Amniotic stem cell (primary cell): ENCODE results near the gene TRABD.

Experiments used
- DNase-seq: peaks from one replicate; lab custom pipeline; 2025; lab: John Stamatoyannopoulos, UW

TRABD gene

DNA sequence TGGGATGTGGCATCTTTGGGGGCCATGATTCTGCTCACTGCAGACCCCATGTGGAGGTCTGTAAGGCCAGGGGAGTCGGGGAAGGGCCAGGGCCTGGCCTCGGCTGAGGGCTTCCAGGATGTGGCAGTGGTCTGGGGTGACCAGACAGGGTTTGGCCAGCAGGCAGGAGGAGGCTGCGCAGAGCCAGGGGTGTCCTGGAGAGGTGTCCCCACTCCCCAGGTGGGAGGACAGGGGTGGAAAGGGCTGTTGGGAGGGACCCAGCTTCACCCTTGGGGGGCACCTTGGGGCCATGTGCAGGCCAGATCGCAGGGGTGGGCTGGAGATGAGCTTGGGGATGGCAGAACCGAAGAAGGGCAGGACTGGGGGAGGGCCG lies 11.7 kb upstream of the TRABD start:
- DNase-seq: no peak

DNA sequence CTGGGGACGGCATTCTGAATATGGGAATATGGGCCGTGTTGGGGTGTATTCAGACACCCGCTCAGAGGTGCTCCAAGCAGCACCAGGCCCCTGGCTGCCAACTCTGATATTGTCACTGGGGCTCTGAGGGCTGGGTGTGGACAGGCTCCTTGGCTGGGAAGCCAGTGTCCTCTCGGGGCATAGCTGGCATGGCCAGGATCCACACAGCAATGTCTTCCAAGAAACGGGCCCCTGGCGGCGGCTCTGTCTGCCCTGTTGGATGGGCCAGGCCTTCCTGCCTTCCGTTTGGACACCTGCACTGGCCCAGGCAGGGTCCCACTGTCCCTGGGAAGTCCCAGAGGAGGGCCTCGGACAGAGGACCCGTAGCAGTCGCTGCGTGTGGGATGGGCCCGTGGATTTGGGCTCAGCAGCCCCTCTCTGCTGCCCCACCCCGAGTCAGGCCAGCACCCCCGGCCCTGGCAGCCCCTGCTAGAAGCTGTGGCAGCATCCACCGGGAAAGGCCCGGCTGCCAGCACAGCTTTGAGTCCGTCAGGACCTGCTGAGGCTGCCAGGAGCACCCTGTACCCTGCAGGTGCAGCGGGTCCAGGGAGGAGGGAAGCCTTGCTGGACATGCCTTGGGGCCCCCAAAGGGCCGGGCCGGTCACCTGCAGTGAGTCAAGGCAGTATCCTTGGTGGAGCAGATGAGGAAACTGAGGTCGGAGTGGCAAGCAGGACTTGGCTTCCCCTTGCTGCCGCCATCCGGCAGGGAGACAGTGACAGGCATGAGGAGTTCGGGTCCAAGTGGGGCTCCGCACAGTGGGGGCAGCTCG lies 11.1 kb upstream of the TRABD start:
- no peak for DNase-seq

GRCh38 chr22:50175191-50175461 lies 10.6 kb upstream of the TRABD start:
- no peak for DNase-seq

- no peak for DNase-seq
These were observed 9.5 kb upstream of the TRABD start for GRCh38 chr22:50175921-50176849.

GRCh38 chr22:50176850-50177536 lies 8.7 kb upstream of the TRABD start:
- DNase-seq: no peak

DNA sequence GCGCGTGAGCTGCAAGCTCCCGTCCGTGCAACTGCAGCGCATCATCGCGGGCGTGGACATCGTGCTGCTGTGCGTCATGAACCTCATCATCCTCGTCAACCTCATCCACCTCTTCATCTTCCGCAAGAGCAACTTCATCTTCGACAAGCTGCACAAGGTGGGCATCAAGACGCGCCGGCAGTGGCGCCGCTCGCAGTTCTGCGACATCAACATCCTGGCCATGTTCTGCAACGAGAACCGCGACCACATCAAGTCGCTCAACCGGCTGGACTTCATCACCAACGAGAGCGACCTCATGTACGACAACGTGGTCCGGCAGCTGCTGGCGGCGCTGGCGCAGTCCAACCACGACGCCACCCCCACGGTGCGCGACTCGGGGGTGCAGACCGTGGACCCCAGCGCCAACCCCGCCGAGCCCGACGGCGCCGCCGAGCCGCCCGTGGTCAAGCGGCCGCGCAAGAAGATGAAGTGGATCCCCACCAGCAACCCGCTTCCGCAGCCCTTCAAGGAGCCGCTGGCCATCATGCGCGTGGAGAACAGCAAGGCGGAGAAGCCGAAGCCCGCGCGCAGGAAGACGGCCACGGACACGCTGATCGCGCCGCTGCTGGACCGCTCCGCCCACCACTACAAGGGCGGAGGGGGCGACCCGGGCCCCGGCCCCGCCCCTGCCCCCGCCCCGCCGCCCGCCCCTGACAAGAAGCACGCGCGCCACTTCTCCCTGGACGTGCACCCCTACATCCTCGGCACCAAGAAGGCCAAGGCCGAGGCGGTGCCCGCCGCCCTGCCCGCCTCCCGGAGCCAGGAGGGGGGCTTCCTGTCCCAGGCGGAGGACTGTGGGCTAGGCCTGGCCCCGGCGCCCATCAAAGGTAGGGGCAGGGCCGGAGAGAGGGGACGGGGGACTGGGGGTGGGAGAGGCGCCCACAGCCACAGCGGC lies 7.9 kb upstream of the TRABD start:
- no peak for DNase-seq

DNA sequence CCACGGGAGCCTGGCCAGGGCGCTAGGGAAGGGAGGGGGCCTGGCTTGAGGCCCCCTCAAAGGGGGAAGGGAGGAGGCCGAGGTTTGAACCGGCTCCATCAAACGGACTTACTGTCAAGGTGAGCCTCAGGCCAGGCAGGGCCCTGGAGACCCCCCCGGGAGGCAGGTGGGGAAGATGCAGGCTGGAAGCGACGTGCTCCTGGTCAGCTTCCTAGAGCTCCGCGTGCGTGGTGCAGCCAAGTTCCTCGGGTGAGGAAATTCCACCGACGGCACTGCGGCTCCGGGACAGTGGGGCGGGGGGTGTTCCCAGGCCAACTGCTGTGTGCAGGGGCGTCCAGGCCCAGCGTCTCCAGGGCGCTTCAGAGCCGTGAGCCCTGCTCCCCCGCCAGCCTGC lies 7.2 kb upstream of the TRABD start:
- DNase-seq: no peak

GRCh38 chr22:50178871-50179869 lies 6.5 kb upstream of the TRABD start:
- no peak for DNase-seq

- no peak for DNase-seq
These were observed 5.6 kb upstream of the TRABD start for GRCh38 chr22:50179937-50180726.

GRCh38 chr22:50180727-50181521 lies 4.8 kb upstream of the TRABD start:
- DNase-seq: no peak

GRCh38 chr22:50182176-50183081 lies 3.3 kb upstream of the TRABD start:
- no peak for DNase-seq

DNA sequence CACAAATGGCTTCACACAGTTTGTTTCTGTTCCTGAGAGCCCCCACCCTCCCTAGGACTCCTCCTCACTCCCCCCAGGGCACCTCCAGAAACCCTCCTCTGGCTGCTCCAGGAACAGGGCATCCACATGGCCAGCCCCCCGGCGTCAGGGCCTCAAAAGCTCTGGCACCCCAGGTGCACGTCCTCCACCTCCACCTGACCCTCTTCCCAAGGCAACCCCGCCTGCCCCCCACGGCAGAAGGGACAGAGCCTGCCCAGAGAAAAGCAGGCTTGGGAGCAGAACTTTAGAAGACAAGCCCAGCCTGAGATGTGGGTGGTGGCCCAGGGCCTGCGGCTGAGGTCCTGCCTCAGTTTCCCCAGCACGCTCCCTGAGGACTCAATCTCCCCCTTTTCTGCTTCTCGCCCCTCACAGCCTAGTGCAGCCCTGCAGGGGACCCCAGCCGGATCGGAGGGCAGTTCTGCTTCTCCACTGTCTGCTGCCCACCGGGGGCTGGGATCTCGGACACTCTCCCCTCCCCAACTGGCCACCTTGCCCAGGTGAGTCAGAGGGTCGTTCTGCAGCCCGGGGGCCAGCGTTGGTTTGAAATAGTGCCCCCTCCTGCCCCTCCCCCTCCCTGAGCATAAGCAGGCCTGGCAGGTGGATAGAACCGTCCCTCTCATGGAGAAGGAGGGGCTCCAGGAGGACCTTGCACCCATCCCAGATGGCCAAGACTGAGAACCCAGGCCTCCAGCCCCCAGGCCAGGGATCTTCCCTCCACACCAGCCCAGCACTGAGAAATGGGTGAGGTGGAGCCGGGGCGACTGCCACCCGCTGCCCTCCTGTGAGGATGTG lies 2.4 kb upstream of the TRABD start:
- no peak for DNase-seq

DNA sequence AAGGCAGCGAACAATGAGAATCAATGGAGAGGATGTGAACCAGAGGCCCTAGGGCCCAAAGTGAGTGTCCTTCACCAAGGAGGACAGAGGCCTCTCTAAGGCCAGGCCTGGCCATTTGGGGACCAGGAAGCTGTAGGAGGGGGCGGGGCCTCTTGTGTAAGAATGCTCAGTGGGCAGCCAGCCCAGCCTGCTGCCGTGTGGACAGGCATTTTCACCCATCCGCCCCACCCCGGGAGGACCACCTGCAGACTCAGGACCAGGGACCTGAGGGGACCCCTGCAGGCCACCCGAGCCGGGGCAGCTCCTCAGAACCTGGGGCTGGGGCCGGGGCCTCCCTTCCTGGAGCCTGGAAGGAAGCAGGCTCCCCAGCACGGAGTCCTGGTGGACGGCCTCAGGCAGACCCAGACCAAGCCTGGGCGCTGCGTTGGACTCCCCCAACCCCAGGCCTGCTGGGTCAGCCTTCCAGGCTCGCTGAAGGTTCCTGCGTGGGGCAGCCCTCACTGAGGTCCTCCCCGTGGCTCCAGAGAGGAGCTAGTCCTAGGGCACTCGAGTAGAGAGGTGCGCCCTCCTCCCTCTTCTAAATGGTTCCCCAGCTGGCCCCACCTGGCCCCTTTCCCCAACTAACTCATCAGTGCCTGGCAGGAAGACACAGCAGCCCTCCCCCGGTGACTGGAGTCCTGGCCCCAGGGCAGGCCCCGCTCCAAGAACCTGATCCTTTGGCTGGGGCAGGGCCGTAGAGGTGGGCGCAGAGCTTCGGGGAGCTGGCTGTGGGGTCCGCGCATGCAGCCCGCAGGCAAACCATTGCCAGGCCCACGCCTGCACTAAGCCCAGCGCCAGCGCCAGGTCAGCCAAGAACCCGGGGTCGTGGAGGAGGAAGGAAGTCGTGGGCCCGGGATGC lies 1.5 kb upstream of the TRABD start:
- no peak for DNase-seq

GRCh38 chr22:50184902-50185374 lies 775 bp upstream of the TRABD start:
- no peak for DNase-seq

DNA sequence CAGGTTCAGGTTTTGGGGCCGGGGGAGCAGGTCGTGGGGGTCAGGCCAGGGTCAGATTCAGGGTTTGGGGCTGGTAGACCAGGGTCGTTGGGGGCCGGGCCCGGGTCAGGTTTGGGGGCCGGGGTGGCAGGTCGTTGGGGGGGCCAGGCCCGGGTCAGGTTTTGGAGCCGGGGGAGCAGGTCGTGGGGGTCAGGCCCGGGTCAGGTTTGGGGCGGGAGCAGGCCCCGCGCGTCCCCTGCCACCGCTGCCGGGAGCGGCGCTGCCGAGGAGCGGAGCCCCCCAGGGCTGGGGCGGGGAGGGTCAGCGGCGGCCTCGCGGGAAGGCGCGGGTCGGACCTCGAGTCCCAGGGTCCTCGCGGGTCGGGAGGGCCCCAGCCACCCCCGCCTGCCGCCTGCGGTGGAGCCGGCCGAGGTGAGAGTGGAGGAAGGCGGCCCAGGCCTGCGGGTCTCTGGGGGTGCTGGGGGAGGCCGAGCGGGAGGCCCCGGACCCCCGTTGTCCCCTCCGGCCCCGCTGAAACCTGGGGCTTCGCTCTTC lies 535 bp downstream of the TRABD start:
- DNase-seq: no peak
